ENCODE measurements around the gene SLC22A23.

- TF ChIP-seq TAF1 (IDR thresholded peaks at IDR 0.05; ENCODE audit: borderline replicate concordance, low read depth, low read length) (no peak), POLR2A (IDR thresholded peaks at IDR 0.05; ENCODE audit: low read depth, low read length) (no peak), POLR2AphosphoS5 (IDR thresholded peaks at IDR 0.05; ENCODE audit: low read depth, low read length) (no peak)
Observed at GRCh38 chr6:3385660-3386151, 71.1 kb downstream of the SLC22A23 start.

Data from GM12892 (cell line).